GM12878 (cell line): ENCODE measurements around the gene ADGRL3. TPM values are rescaled to one million over a fixed set of nuclear protein-coding genes. Genes with fewer than 3 reads are reported as not detected.

Experiments used
- ATAC-seq: fragments of 200-7000 bp; cut with Tn5 transposase; 3 replicates; pipeline ENCODE4 v1.9.1; 2020; ENCODE audit warnings: mild to moderate bottlenecking, moderate library complexity
- BruUV-seq: library from RNA; stranded (reverse); fragments of 400-500 nt; replicated peaks from 2 replicates; lab custom pipeline; 2021; lab: Mats Ljungman, UMichigan
- CTCF ChIA-PET: fragments of 300-600 bp; sonication (Branson Sonifier 250); formaldehyde crosslinking; extraction: SDS; loops from one replicate; lab custom pipeline; 2021; ENCODE audit warnings: inconsistent platforms; lab: Yijun Ruan, JAX
- POLR2A ChIA-PET: fragments of 350-600 bp; formaldehyde crosslinking; extraction: SDS; loops from one replicate; lab custom pipeline; 2021; ENCODE audit warnings: inconsistent platforms; lab: Charles Lee
- RAD21 ChIA-PET: fragments of 300-600 bp; sonication (Branson Sonifier 250); formaldehyde crosslinking; loops from one replicate; lab custom pipeline; 2023; ENCODE audit warnings: antibody characterized with exemption; ENCODE audit not compliant: unreplicated experiment; lab: Charles Lee
- SMC1A ChIA-PET: fragments of 300-600 bp; sonication (Branson Sonifier 250); formaldehyde crosslinking; loops from one replicate; lab custom pipeline; 2023; ENCODE audit not compliant: unreplicated experiment, uncharacterized antibody; lab: Charles Lee
- DNase-seq: peaks from one replicate; pipeline ENCODE4 v3.0.0-alpha.2; 2011; ENCODE audit warnings: low read depth, low spot score
- FAIRE-seq: peaks from 3 replicates; lab custom pipeline; 2011; peaks lifted over from hg19 to GRCh38; lab: Jason Lieb, UNC
- H2AFZ ChIP-seq: 2 replicates; pipeline ENCODE4 v1.6.0; 2011; ENCODE audit warnings: low read depth, low read length, control low read depth; ENCODE audit not compliant: control insufficient read depth
- H3K27ac ChIP-seq: 2 replicates; pipeline ENCODE4 v1.5.1; 2011; ENCODE audit warnings: control low read depth; ENCODE audit not compliant: control insufficient read depth, insufficient read depth
- H3K27me3 ChIP-seq, 2 experiments: replicated peaks in 1 of 2; 2 replicates each; pipeline versions ENCODE4 v1.6.0 to v1.6.1; 2011; ENCODE audit warnings: low read length in 1 of 2; ENCODE audit not compliant: control insufficient read depth in 2 of 2, insufficient read depth in 2 of 2
- H3K36me3 ChIP-seq, 2 experiments: 2 replicates each; pipeline ENCODE4 v1.5.1; 2011; ENCODE audit warnings: low read length in 1 of 2; ENCODE audit not compliant: control insufficient read depth in 2 of 2, insufficient read depth in 2 of 2
- H3K4me1 ChIP-seq: 2 replicates; pipeline ENCODE4 v1.6.1; 2011; ENCODE audit warnings: mild to moderate bottlenecking, low read length, moderate library complexity, mixed read lengths; ENCODE audit not compliant: control insufficient read depth, insufficient read depth
- H3K4me2 ChIP-seq: 2 replicates; pipeline ENCODE4 v1.6.0; 2011; ENCODE audit warnings: control low read depth; ENCODE audit not compliant: control insufficient read depth, insufficient read depth
- H3K4me3 ChIP-seq: fragments of 200-600 bp; sonication (generic); 2 replicates; pipeline ENCODE4 v1.5.1; 2016
- H3K79me2 ChIP-seq: 2 replicates; pipeline ENCODE4 v1.6.0; 2011; ENCODE audit warnings: low read length; ENCODE audit not compliant: control insufficient read depth, insufficient read depth
- H3K9ac ChIP-seq: 2 replicates; pipeline ENCODE4 v1.8.0; 2011; ENCODE audit warnings: low read length, control low read depth, mixed read lengths; ENCODE audit not compliant: control insufficient read depth, insufficient read depth
- H3K9me3 ChIP-seq: replicated peaks from 3 replicates; pipeline ENCODE4 v1.5.1; 2011; ENCODE audit warnings: mild to moderate bottlenecking, low read length; ENCODE audit not compliant: control insufficient read depth, insufficient read depth
- H4K20me1 ChIP-seq: 2 replicates; pipeline ENCODE4 v1.6.0; 2011; ENCODE audit not compliant: control insufficient read depth, insufficient read depth
- EGR1 ChIP-seq, 2 experiments: IDR thresholded peaks; 1 replicate in 1 of 2; 2 replicates in 1 of 2; pipeline ENCODE4 v1.6.1; 2011 to 2012; ENCODE audit warnings: low read depth in 2 of 2, low read length in 2 of 2, borderline replicate concordance in 1 of 2, mild to moderate bottlenecking in 1 of 2, moderate library complexity in 1 of 2
- FOS ChIP-seq: IDR thresholded peaks from 3 replicates; pipeline ENCODE4 v1.6.1; 2011; ENCODE audit warnings: borderline replicate concordance; ENCODE audit not compliant: insufficient read length; ENCODE audit errors: extremely low read depth
- MTA2 ChIP-seq: fragments of 450-650 bp; IDR thresholded peaks from 2 replicates; pipeline ENCODE4 v1.6.1; 2016; ENCODE audit warnings: low read depth, mild to moderate bottlenecking, moderate library complexity
- MTA3 ChIP-seq: IDR thresholded peaks from 2 replicates; pipeline ENCODE4 v1.6.1; 2012; ENCODE audit warnings: low read length, inconsistent platforms, borderline replicate concordance
- SUZ12 ChIP-seq: fragments of 200-600 bp; sonication (generic); IDR thresholded peaks from one replicate; pipeline ENCODE4 v1.6.1; 2018; ENCODE audit warnings: antibody characterized with exemption, mild to moderate bottlenecking; ENCODE audit not compliant: unreplicated experiment
- WGBS: methylation state at CpG from one replicate; pipeline ENCODE4 v1.1.6; 2016; ENCODE audit warnings: low lambda C conversion rate; ENCODE audit not compliant: insufficient replicate concordance, insufficient coverage; ENCODE audit errors: missing lambda C conversion rate; 5-methylcytosine and 5-hydroxymethylcytosine counted together
- in situ Hi-C: fragments of 300-500 bp; cut with MboI; formaldehyde crosslinking; loops from 9 replicates; pipeline ENCODE4 v1.14.3; 2018; ENCODE audit warnings: mixed read lengths
- intact Hi-C: fragments of 100-400 bp; cut with micrococcal nuclease; formaldehyde crosslinking; loops from one replicate; pipeline ENCODE4 v1.14.2; 2022; ENCODE audit not compliant: unreplicated experiment
- polyA plus RNA-seq, 11 experiments: library from polyadenylated mRNA; depleted of rRNA in 4 of 11; unstranded in 6 of 11; stranded (reverse) in 5 of 11; fragments of >200 nt; fragmentation: Nextera tagmentation in 4 of 11; fragmentation: Illumina TruSeq in 1 of 11; extraction: Ambion mirVana in 4 of 11; extraction: Trizol in 1 of 11; gene quantifications; 1 replicate in 1 of 11; 2 replicates in 10 of 11; pipeline versions ENCODE4 v1.2.1 to v1.2.3, GENCODE V29; 2011 to 2016; ENCODE audit warnings: inconsistent platforms in 2 of 11, missing spikeins in 2 of 11, low read depth in 1 of 11
- total RNA-seq, 4 experiments: library from RNA; depleted of rRNA in 3 of 4; stranded (reverse); fragments of >200 nt in 3 of 4; fragmentation: Illumina TruSeq in 1 of 4; extraction: Trizol in 1 of 4; gene quantifications; 2 replicates each; pipeline versions ENCODE4 v1.2.1 to v1.2.3, GENCODE V29; 2013 to 2021
- TF ChIP-seq, protein P1 (sequence below): fragments of 450-650 bp; IDR thresholded peaks from 2 replicates; pipeline ENCODE4 v1.6.1; 2017; ENCODE audit warnings: mild to moderate bottlenecking, low read depth, inconsistent platforms; ENCODE audit not compliant: poor library complexity, severe bottlenecking
- TF ChIP-seq, protein P2 (sequence below): fragments of 450-650 bp; IDR thresholded peaks from 2 replicates; pipeline ENCODE4 v1.6.1; 2017; ENCODE audit warnings: borderline replicate concordance

The ADGRL3 gene
- total and polyA plus RNA-seq, 10 of the 15 experiments (the other 5 are each of a cell fraction or from before 2014, with no cell fraction given), result 1.1 TPM; not detected in 9

DNA sequence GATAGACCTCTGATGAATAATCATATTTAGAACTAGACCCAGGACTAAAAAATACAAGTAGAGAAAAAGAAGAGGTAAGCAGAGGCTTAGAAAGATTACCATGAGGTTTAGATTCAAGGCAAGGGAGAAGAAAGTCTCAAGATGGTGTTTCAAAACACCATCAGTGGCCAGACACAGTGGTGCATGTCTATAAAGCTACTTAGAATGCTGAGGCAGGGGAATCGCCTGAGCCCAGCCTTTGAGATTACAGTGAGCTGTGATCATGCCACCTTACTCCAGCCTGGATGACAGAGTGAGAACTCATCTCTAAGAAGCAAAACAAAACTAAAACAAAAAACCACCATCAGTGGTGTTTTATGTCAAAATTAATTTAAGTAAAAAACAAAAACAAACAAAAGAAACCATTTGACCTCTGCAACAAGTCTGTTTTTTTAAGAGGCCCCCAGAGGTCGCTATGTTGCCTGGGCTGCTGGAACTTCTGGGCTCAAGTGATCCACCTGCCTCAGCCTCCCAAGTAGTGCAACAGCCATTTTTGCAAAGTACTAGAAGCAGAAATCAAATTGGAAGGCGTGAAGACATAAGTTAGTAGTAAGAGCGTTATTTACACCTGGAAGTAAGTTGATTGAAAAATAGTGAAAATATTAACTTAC is 784.3 kb downstream of the ADGRL3 start:
- TF ChIP-seq, protein P1, sequence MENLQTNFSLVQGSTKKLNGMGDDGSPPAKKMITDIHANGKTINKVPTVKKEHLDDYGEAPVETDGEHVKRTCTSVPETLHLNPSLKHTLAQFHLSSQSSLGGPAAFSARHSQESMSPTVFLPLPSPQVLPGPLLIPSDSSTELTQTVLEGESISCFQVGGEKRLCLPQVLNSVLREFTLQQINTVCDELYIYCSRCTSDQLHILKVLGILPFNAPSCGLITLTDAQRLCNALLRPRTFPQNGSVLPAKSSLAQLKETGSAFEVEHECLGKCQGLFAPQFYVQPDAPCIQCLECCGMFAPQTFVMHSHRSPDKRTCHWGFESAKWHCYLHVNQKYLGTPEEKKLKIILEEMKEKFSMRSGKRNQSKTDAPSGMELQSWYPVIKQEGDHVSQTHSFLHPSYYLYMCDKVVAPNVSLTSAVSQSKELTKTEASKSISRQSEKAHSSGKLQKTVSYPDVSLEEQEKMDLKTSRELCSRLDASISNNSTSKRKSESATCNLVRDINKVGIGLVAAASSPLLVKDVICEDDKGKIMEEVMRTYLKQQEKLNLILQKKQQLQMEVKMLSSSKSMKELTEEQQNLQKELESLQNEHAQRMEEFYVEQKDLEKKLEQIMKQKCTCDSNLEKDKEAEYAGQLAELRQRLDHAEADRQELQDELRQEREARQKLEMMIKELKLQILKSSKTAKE, result no peak
- TF ChIP-seq SUZ12, result no peak
- TF ChIP-seq MTA3, result no peak
- no peak for TF ChIP-seq FOS
- TF ChIP-seq MTA2, result no peak
- TF ChIP-seq EGR1 (IDR thresholded peaks at IDR 0.05; ENCODE audit: borderline replicate concordance in 1 of 2, low read depth in 2 of 2, low read length in 2 of 2), result no peak
- TF ChIP-seq, protein P2, sequence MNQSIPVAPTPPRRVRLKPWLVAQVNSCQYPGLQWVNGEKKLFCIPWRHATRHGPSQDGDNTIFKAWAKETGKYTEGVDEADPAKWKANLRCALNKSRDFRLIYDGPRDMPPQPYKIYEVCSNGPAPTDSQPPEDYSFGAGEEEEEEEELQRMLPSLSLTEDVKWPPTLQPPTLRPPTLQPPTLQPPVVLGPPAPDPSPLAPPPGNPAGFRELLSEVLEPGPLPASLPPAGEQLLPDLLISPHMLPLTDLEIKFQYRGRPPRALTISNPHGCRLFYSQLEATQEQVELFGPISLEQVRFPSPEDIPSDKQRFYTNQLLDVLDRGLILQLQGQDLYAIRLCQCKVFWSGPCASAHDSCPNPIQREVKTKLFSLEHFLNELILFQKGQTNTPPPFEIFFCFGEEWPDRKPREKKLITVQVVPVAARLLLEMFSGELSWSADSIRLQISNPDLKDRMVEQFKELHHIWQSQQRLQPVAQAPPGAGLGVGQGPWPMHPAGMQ, result no peak
- SMC1A ChIA-PET, result interaction anchor here (0.7 to 2.2 kb wide), 10 partner anchors 9 to 260 kb away, joined by 3 to 6 read pairs (median 4); no protein-coding TSS in a partner anchor
- H4K20me1 ChIP-seq, result no peaks in the 10 kb centered on the region

More for the DNA sequence above, 784.3 kb downstream of the ADGRL3 start:
- RAD21 ChIA-PET, result interaction anchor here (1.1 to 1.5 kb wide), 2 partner anchors 15 to 53 kb away, joined by 3 to 5 read pairs; no protein-coding TSS in a partner anchor
- intact Hi-C loops (no loop called here), in situ Hi-C loops (no loop called here)
- 0 out of 3 replicates have a peak, but pooled peaks have one; percentile 31 for ATAC-seq
- no peak overlapping the region for H3K4me2 ChIP-seq
- FAIRE-seq, result no peak
- H3K9me3 ChIP-seq, result no peaks in the 10 kb centered on the region
- BruUV-seq, result no TSS peak
- CTCF ChIA-PET, result interaction anchor here (0.7 to 1.6 kb wide), 11 partner anchors 15 to 660 kb away, joined by 3 to 5 read pairs (median 3); no protein-coding TSS in a partner anchor
- no peak overlapping the region for H3K9ac ChIP-seq
- POLR2A ChIA-PET, result no interaction called here
- H3K4me1 ChIP-seq, result no peaks in the 10 kb centered on the region
- no peaks in the 10 kb centered on the region for H3K79me2 ChIP-seq
- no peaks in the 10 kb centered on the region for H3K27me3 ChIP-seq
- no peaks in the 10 kb centered on the region for H3K36me3 ChIP-seq
- DNase-seq, result no peak
- 42% methylated on average over 4 of the region's 4 CpGs for WGBS
- no peak overlapping the region for H2AFZ ChIP-seq
- H3K4me3 ChIP-seq, result no peak overlapping the region
- no peak overlapping the region for H3K27ac ChIP-seq
